ENCODE measurements around the gene THRAP3. TPM values are rescaled to one million over a fixed set of nuclear protein-coding genes. Genes with fewer than 3 reads are reported as not detected.
"Not testable (repeated sequence)": the region's sequence is repeated elsewhere in the genome, so short reads cannot be mapped to it uniquely, and the experiment has no call there.

The THRAP3 gene
- total RNA-seq, 1 donor from 2014 or later, result 81.0 TPM

- Histone ChIP-seq H3K4me1 (peaks cover 36% of the 10 kb centered on the region), H3K36me3 (peaks cover 11% of the 10 kb centered on the region), H3K27me3 (ENCODE audit: low read depth) (no peaks in the 10 kb centered on the region), H3K4me3 (peak overlapping the region; percentile 87), H3K9me3 (no peaks in the 10 kb centered on the region), H3K27ac (peak overlapping the region; percentile 97)
- no peak for DNase-seq
- ATAC-seq, result peak; percentile 16 to 34
- intact Hi-C loops (cut with DNase I), result no loop called here
- no peak for TF ChIP-seq CTCF (IDR thresholded peaks at IDR 0.05)
Measured at GRCh38 chr1:36223381-36223995, 755 bp upstream of the THRAP3 start.

- ATAC-seq, result peak; percentile 84 to 85
- peaks cover 23% of the 10 kb centered on the region for H3K36me3 ChIP-seq
- H3K4me3 ChIP-seq, result peak overlapping the region; percentile 87
- no peaks in the 10 kb centered on the region for H3K9me3 ChIP-seq
- TF ChIP-seq CTCF (IDR thresholded peaks at IDR 0.05), result peak; percentile 35
- DNase-seq, result peak; percentile 88
- peak overlapping the region; percentile 97 for H3K27ac ChIP-seq
- peaks cover 36% of the 10 kb centered on the region for H3K4me1 ChIP-seq
- intact Hi-C loops (cut with DNase I), result no loop called here
- H3K27me3 ChIP-seq (ENCODE audit: low read depth), result no peaks in the 10 kb centered on the region
Measured at GRCh38 chr1:36224537-36225282, 467 bp downstream of the THRAP3 start.

- no peak for TF ChIP-seq CTCF (IDR thresholded peaks at IDR 0.05)
- Histone ChIP-seq H3K4me1 (peaks cover 40% of the 10 kb centered on the region), H3K36me3 (peaks cover 30% of the 10 kb centered on the region), H3K27ac (peak overlapping the region; percentile 97), H3K4me3 (peak overlapping the region; percentile 87), H3K9me3 (no peaks in the 10 kb centered on the region), H3K27me3 (ENCODE audit: low read depth) (no peaks in the 10 kb centered on the region)
- ATAC-seq, result no peak
- DNase-seq, result no peak
- intact Hi-C loops (cut with DNase I), result no loop called here
Measured at GRCh38 chr1:36225283-36225899, 1.1 kb downstream of the THRAP3 start.

DNA sequence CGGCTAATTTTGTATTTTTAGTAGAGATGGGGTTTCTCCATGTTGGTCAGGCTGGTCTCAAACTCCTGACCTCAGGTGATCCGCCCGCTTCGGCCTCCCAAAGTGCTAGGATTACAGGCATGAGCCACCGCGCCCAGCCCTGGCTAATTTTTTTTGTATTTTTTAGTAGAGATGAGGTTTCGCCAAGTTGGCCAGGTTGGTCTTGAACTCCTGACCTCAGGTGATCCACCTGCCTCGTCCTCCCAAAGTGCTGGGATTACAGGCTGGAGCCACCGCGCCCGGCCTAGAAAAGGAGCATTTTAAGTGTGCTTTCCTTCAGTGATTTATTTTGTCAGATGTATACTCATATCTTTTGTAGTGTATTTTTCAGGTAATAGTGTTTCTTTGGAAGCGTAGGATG is 6.0 kb downstream of the THRAP3 start:
- H3K9me3 ChIP-seq; H3K27ac ChIP-seq; H3K27me3 ChIP-seq (ENCODE audit: low read depth); DNase-seq; ATAC-seq; H3K4me3 ChIP-seq; intact Hi-C loops (cut with DNase I): not testable (repeated sequence)
- Histone ChIP-seq H3K36me3 (peaks cover 74% of the 10 kb centered on the region), H3K4me1 (peaks cover 60% of the 10 kb centered on the region)

DNA sequence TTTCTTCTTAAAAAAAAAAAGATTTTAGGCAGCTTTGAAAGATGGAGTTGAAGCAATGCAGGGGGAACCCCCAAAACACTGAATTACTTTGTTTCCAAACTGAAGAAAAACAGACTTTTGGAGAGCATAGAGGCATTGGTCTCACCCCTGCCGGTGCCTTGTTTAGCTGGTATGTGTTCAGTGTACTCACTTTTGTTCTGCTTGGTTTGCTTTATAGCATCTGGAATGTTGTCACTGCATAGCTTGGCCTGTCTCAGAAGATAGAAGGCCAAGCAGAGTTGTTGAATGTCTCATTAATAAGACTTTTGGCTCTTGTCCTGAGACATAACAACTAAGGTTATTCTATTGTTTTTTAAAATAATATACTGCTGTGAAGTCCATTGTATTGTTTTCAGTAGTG is 6.9 kb downstream of the THRAP3 start:
- intact Hi-C loops (cut with DNase I), result no loop called here

More for the DNA sequence above, 6.9 kb downstream of the THRAP3 start:
- H3K36me3 ChIP-seq, result peaks cover 75% of the 10 kb centered on the region
- ATAC-seq, result no peak
- H3K27me3 ChIP-seq (ENCODE audit: low read depth), result no peaks in the 10 kb centered on the region
- peaks cover 59% of the 10 kb centered on the region for H3K4me1 ChIP-seq
- H3K9me3 ChIP-seq, result no peaks in the 10 kb centered on the region
- no peak overlapping the region for H3K4me3 ChIP-seq
- no peak for DNase-seq
- no peak for TF ChIP-seq CTCF (IDR thresholded peaks at IDR 0.05)
- no peak overlapping the region for H3K27ac ChIP-seq

All from lower lobe of right lung (tissue), 2 donors.